ENCODE results near the gene PRCP. TPM values are rescaled to one million over a fixed set of nuclear protein-coding genes. Genes with fewer than 3 reads are reported as not detected.

The PRCP gene
- total RNA-seq, 1 experiment from 2014 or later, result 22.7 TPM

GRCh38 chr11:82832983-82833382, 67.2 kb downstream of the PRCP start:
- H3K27me3 Mint-ChIP-seq (ENCODE audit: unreplicated experiment), result no peaks in the 10 kb centered on the region
- no peaks in the 10 kb centered on the region for H3K36me3 Mint-ChIP-seq (ENCODE audit: insufficient read depth, unreplicated experiment)
- H3K27ac Mint-ChIP-seq (ENCODE audit: unreplicated experiment), result no peak overlapping the region
- CTCF ChIA-PET, result no interaction called here
- DNase-seq, result no peak
- TF ChIP-seq CTCF (IDR thresholded peaks at IDR 0.05; ENCODE audit: unreplicated experiment), result no peak
- BruUV-seq (replicated peaks), result no TSS peak
- no peaks in the 10 kb centered on the region for H3K4me1 Mint-ChIP-seq (ENCODE audit: low read depth, unreplicated experiment)
- intact Hi-C loops (cut with micrococcal nuclease; ENCODE audit: unreplicated experiment), result no loop called here
- no peaks in the 10 kb centered on the region for H3K9me3 Mint-ChIP-seq (ENCODE audit: low read depth, unreplicated experiment)
- H3K4me3 Mint-ChIP-seq (ENCODE audit: low read depth, unreplicated experiment), result no peak overlapping the region

GRCh38 chr11:82831364-82831763, 68.9 kb downstream of the PRCP start:
- H3K27ac Mint-ChIP-seq (ENCODE audit: unreplicated experiment), result no peak overlapping the region
- H3K4me3 Mint-ChIP-seq (ENCODE audit: low read depth, unreplicated experiment), result no peak overlapping the region
- H3K9me3 Mint-ChIP-seq (ENCODE audit: low read depth, unreplicated experiment), result no peaks in the 10 kb centered on the region
- CTCF ChIA-PET, result interaction anchor here (0.7 to 1.0 kb wide), 2 partner anchors 12 to 487 kb away, joined by 5 to 6 read pairs; no protein-coding TSS in a partner anchor
- intact Hi-C loops (cut with micrococcal nuclease; ENCODE audit: unreplicated experiment), result no loop called here
- no TSS peak for BruUV-seq (replicated peaks)
- TF ChIP-seq CTCF (IDR thresholded peaks at IDR 0.05; ENCODE audit: unreplicated experiment), result no peak
- H3K36me3 Mint-ChIP-seq (ENCODE audit: insufficient read depth, unreplicated experiment), result no peaks in the 10 kb centered on the region
- H3K27me3 Mint-ChIP-seq (ENCODE audit: unreplicated experiment), result no peaks in the 10 kb centered on the region
- H3K4me1 Mint-ChIP-seq (ENCODE audit: low read depth, unreplicated experiment), result no peaks in the 10 kb centered on the region
- no peak for DNase-seq

- intact Hi-C loops (cut with micrococcal nuclease; ENCODE audit: unreplicated experiment), result no loop called here
- CTCF ChIA-PET, result interaction anchor here (0.7 to 1.0 kb wide), 3 partner anchors 13 to 1529 kb away, joined by 5 to 6 read pairs (median 6); no protein-coding TSS in a partner anchor
- no peaks in the 10 kb centered on the region for H3K27me3 Mint-ChIP-seq (ENCODE audit: unreplicated experiment)
- DNase-seq, result no peak
- H3K36me3 Mint-ChIP-seq (ENCODE audit: insufficient read depth, unreplicated experiment), result no peaks in the 10 kb centered on the region
- no peak overlapping the region for H3K4me3 Mint-ChIP-seq (ENCODE audit: low read depth, unreplicated experiment)
- no TSS peak for BruUV-seq (replicated peaks)
- H3K9me3 Mint-ChIP-seq (ENCODE audit: low read depth, unreplicated experiment), result no peaks in the 10 kb centered on the region
- TF ChIP-seq CTCF (IDR thresholded peaks at IDR 0.05; ENCODE audit: unreplicated experiment), result no peak
- H3K4me1 Mint-ChIP-seq (ENCODE audit: low read depth, unreplicated experiment), result no peaks in the 10 kb centered on the region
- H3K27ac Mint-ChIP-seq (ENCODE audit: unreplicated experiment), result no peak overlapping the region
Observed at GRCh38 chr11:82830746-82831145, 69.5 kb downstream of the PRCP start.

GRCh38 chr11:82829101-82829500, 71.1 kb downstream of the PRCP start:
- no peak for TF ChIP-seq CTCF (IDR thresholded peaks at IDR 0.05; ENCODE audit: unreplicated experiment)
- intact Hi-C loops (cut with micrococcal nuclease; ENCODE audit: unreplicated experiment), result no loop called here
- Mint-ChIP-seq H3K4me1 (ENCODE audit: low read depth, unreplicated experiment) (no peaks in the 10 kb centered on the region), H3K4me3 (ENCODE audit: low read depth, unreplicated experiment) (no peak overlapping the region), H3K27me3 (ENCODE audit: unreplicated experiment) (no peaks in the 10 kb centered on the region), H3K9me3 (ENCODE audit: low read depth, unreplicated experiment) (no peaks in the 10 kb centered on the region), H3K27ac (ENCODE audit: unreplicated experiment) (no peak overlapping the region), H3K36me3 (ENCODE audit: insufficient read depth, unreplicated experiment) (no peaks in the 10 kb centered on the region)
- no TSS peak for BruUV-seq (replicated peaks)
- no peak for DNase-seq
- CTCF ChIA-PET, result no interaction called here
